NCI-H748 treated with DMSO at 0.1 percent for 48 hours (cell line): Measurements from ENCODE around the gene ADAT2.
A peak's percentile ranks its signal among the peaks of the same experiment; 100 is the strongest.

ENCODE experiments used
- DNase-seq: peaks from one replicate; lab custom pipeline; 2025; lab: John Stamatoyannopoulos, UW

ADAT2 gene

DNA sequence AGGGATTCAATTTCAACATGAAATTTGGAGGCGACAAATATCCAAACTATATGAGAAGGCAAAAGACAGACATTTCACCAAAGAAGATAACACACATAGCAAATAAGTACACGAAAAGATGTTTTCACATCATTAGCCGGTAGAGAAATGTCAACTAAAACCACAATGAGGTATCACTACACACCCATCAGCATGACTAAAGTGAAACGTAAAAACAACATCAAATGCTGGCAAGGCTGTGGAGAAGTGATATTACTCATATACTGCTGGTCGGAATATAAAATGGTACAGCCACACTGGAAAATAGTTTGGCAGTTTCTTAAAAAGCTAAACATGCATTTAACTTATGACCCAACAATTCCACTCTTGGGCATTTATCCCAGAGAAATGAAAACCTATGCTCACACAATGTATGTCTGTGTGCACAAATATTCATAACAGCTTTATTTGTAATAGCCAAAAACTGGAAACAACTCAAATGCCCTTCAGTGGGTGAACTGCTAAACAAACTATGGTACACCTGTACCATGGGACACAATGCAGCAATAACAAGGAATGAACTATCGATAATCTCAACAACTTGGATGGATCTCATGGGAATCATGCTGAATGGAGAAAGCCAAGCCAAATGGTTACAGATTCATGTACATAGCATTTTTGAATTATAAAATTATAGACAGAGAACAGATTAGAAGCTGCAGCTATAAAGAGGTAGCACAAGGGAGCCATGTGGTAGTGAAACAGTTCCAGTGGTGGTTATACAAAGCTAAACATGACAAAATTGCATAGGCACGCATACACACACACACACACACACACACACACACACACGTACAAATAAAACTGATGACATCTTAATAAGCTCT lies 8.6 kb downstream of the ADAT2 start:
- DNase-seq: no peak

DNA sequence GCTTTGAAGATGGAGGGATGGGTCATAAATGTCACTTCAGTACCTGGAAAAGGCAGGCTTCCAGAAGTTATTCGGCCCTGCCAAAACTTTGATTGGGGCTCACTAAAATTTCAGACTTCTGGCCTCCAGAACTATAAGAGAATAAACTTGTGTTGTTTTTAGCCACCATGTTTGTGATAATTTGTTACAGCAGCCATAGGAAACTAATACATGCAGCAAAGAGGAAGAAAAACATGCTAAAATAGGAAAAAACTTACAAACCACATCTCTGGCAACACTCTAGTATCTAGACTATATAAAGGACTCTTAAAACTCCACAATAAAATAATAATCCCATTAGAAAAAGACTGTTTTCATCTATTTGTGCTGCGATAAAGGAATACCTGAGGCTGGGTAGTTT lies 9.5 kb downstream of the ADAT2 start:
- no peak for DNase-seq

DNA sequence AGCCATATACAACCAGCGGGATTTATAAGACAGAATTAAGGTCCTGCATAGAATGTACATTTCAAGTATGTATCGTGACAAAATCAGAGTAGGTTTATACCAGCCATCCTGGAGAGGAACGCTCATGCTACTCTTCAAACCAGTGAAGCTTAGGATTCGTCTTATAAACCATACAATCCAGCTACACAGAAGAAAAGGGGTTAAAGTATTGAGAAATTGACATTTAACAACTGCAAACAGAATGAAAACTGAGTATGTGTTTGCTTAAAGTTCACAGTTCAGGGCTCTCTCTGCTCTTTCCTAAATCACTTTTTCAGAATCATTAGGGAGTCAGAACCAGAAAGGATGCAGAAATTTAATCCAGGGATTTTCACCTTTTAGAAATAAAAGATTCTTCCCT lies 17.9 kb downstream of the ADAT2 start:
- no peak for DNase-seq

DNA sequence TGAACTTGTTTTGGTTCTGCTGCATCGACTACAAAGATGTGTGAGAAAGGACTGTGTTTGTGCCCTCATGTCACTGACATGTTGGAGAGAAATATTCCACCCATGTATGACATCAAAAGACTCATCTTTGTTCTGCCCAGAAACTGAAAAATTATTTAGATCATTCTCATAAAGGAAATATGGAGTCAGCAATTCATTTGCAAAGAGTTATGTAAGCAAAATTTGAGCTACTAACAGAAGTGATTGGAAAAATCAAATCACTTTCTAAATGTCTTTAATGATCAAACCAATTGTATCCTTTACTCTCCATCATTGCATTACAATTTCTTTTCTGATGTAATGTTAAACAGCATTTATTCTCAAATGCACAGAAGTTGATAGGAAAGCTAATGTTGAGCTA lies 19.3 kb downstream of the ADAT2 start:
- no peak for DNase-seq

- no peak for DNase-seq
Observed at GRCh38 chr6:143429970-143430369, 20.5 kb downstream of the ADAT2 start.

DNA sequence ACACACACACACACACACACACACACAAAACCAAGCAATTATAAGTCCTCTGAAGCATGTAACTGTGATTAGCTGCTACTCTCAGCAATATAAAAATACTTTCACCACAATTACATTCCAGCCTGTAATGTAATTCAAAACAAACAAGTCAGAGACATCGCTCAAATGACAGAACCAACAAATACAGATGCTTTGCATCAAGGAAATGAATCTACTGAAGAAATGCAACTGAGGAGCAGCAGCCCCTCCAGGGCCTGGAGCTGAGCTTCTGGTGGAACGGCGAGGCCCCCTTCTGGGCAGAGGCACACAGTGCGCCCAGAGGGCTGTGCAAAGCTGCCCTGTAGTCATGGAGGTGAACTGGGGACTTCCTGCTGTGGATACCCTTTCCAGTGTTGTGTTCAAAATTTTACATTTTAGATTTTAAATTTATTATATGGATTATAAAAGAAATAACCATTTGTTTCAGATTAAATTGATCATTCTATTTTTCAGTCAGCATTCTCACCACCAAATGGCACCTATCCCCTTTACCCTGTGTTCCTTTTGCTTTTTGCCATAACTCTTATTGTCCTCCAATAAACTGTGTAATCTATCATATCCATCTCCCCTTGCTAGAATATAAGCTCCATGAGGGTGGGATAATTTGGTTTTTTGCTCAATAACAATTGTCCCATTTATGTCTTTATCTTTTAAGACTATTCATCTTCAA lies 23.2 kb downstream of the ADAT2 start:
- DNase-seq: peak; percentile 25

DNA sequence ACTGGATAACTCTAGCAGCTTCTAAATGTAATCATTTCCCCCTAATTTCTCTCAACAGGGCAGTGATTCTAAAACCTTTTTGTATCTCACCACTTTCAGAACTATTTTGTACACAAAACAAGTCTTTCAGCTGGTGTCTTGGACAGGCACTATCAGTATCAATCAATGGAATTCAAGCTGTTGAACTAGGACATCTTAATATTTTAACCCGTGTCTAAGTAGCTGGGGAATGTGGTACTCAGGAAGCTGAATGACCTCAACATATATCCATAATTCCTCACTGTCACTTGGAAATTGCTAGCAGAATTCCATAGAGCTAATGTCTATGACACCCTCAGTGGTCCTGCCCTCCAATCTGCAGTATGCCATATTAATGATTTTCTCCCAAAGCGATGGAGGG lies 24.5 kb downstream of the ADAT2 start:
- no peak for DNase-seq

DNA sequence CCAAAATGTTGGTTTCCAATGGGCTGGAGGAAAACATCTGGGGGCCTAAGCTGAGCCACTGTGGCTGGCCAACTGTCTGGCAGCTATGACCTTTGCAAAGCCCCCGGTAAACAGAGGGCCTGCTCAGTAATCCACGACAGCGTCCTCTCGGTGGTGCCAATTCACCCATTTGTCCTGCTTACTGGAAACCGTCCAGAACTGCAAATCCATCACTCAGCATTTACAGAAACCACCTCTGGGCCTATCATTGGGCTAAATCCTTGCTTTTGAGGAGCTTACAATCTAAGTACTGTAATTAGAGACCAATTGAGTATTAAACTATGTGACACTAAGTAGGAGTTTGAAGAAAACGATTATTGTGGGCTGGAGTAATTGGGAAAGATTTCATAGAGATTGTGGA lies 31.0 kb downstream of the ADAT2 start:
- no peak for DNase-seq

GRCh38 chr6:143414769-143415168 lies 35.7 kb downstream of the ADAT2 start:
- DNase-seq: no peak

DNA sequence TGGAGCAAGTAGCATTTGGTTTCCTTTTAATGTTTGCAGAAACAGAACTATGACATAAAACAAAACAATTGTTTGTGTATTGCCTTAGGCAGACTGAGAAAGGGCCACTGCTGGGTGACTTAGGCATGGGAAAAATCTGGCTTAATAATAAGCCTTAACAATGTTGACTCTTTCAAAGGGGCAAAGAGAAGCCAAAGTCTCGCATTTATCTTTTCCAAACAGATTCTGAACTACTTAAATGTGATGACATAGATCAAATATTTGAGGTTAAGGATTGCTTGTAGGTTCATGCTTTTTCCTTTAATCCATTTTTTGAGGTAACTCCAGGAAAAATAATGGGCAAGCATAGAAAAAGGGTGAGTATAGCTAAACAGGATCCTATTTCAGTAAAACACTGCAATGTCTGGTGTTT lies 39.6 kb downstream of the ADAT2 start:
- DNase-seq: no peak

GRCh38 chr6:143408787-143409162 lies 41.7 kb downstream of the ADAT2 start:
- DNase-seq: no peak

GRCh38 chr6:143408151-143408786 lies 42.2 kb downstream of the ADAT2 start:
- no peak for DNase-seq

GRCh38 chr6:143406673-143407072 lies 43.8 kb downstream of the ADAT2 start:
- no peak for DNase-seq

DNA sequence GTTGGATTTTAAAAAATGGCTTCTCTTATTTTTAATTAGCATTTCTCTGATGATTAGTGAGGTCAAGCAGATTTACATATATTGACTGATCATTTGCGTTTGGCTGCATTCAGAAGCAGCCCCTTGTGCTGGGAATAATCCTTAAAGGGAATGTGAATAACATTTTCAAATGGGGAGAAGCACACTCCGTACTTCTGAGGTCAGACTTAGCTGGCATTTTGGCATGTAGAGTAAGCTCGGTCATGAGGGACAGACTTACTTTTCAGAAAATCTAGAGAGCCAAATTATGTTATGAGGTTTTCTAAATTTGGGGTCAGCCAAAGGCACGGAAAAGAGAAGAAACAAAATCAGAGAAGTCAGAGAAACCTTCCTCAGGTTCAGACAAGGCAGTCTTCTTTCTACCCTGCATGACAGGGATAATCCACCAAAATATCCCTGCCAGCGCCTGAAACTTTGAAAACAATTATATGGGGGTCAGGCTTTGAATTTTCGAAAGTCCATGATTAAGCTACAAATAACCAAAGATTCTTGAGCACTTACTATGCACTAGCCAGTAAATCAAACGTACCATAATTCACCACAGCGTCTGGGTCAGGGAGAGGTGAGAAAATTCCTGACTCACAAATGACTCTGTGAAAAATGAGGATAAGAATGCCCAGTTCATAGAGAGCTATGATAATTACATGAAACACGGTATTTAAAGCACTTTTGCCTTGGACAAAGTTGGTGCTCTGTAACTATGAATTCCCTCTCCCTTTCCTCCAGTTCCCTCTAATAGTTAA lies 44.9 kb downstream of the ADAT2 start:
- no peak for DNase-seq

GRCh38 chr6:143402721-143403336 lies 47.7 kb downstream of the ADAT2 start:
- DNase-seq: no peak

DNA sequence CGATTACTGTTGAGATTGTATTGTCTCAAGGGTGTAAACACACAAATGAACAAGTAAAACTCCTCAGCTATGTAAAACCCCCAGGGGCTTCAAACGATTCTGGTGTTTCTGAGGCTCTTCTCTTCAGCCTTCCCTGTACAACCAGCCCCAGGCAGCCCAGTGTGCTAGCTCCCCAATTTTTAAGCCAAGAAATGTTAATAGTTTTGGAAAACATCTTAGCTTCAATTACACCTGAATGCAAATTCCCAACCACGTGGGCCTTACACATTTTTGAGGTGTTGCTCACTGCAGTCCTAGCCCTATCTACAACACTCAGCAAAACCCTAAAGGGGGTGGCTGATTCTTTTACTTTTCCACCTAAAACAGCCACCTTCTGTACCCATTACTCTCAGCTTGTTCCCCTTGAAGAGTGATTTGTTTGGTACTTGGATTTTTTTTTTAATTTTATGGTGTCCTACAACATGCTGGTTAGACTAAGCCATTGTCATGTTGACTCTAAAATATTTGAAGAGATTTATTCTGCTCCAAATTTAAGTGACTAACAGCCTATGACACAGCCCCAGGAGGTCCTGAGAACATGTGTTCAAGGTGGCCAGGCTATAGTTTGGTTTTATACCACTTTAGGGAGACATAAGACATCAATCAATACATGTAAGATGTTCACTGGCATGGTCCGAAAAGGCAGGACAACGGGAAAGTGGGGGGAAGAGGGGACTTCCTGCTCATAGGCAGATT lies 48.7 kb downstream of the ADAT2 start:
- no peak for DNase-seq

- no peak for DNase-seq
Observed at GRCh38 chr6:143401068-143401446, 49.4 kb downstream of the ADAT2 start.

DNA sequence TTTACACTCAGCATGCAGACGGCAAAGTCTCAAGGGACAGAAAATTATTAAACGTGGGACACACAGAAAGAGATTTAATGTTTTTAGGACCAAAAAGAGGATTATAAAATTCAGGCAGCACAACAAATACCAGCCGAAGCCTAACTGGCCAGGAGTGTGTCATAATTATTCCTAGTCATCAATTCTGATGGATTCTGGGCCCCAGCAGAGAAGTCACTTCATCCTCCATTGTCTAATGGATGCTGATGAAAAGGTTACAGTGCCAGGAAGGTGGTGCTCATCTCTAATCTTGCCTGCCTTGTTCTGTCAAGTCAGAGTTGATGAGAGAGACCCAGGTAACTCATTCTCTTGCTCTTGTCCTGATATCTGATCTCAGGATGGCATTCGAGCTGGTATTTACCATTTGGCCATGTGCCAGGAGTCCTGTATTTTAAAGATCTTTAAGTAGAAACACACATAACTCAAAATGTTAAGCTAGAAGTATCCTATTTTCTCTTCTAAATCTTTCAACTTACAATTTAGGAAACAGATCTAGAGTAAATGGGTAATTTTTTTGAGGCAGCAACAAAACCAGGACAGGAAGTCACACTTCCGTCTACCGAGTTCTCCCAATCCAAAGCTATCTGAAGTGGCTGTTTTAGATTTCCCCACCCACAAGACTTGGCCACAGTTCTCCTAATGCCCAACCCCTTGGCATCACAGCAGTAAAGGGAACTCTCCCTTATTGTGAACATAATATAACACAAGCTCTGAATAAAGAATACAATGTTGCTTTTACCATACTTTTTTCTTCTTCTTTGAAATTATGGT lies 50.0 kb downstream of the ADAT2 start:
- DNase-seq: no peak

DNA sequence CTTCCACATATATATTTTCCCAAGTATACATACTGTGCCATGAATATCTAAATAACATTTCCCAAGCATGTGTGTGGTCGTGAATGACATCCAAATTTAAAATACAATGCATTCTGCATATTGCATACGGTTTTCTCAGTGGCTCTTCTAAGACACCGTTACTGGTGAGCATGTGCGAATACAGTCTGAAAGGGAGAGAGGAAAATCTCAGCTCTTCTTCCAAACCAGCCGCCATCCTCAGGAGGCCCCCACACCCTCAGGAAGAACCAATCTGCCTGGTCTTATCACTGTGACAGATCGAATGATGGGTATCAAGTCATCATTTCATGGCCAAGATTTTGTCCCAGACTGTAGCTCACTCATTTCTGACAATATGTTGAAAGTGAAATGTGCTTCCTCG lies 50.7 kb downstream of the ADAT2 start:
- no peak for DNase-seq

- no peak for DNase-seq
Observed at GRCh38 chr6:143399176-143399575, 51.3 kb downstream of the ADAT2 start.
